K562 (cell line): ENCODE data around the gene TNIP2. TPM values are rescaled to one million over a fixed set of nuclear protein-coding genes. Genes with fewer than 3 reads are reported as not detected.

Experiments
- ATAC-seq: fragments of 200-7000 bp; cut with Tn5 transposase; 3 replicates; pipeline ENCODE4 v1.9.1; 2020; ENCODE audit warnings: moderate library complexity
- BruUV-seq: library from RNA; stranded (reverse); fragments of 400-500 nt; replicated peaks from 2 replicates; lab custom pipeline; 2021; lab: Mats Ljungman, UMichigan
- CTCF ChIA-PET: fragments of 300-600 bp; formaldehyde crosslinking; extraction: SDS; loops from one replicate; lab custom pipeline; 2021; ENCODE audit warnings: low intra/inter-chr PET ratio; lab: Yijun Ruan, JAX
- POLR2A ChIA-PET: fragments of 300-600, 350-650 bp; sonication (Branson Sonifier 250); formaldehyde crosslinking; extraction: SDS; loops from one replicate; lab custom pipeline; 2021; ENCODE audit warnings: antibody characterized with exemption, inconsistent platforms; lab: Yijun Ruan, JAX
- DNase-seq, 4 experiments: peaks; one replicate each; pipeline versions ENCODE4 v3.0.0 to v3.0.0-alpha.2; 2011 to 2018; ENCODE audit warnings: low spot score in 3 of 4, mixed read lengths in 3 of 4; ENCODE audit errors: extremely low read depth in 1 of 4
- FAIRE-seq: peaks from 2 replicates; lab custom pipeline; 2011; peaks lifted over from hg19 to GRCh38; lab: Jason Lieb, UNC
- H2AFZ ChIP-seq: 2 replicates; pipeline ENCODE4 v1.6.0; 2011; ENCODE audit warnings: low read depth, low read length, control low read depth, inconsistent platforms
- H3K27ac ChIP-seq: fragments of 200-600 bp; 3 replicates; pipeline ENCODE4 v1.8.0; 2011; ENCODE audit warnings: low read depth, mild to moderate bottlenecking, control low read depth, inconsistent platforms, low read length, moderate library complexity, mixed read lengths; ENCODE audit errors: extremely low read depth
- H3K27me3 ChIP-seq, 2 experiments: fragments of 300-600 bp in 1 of 2; 2 replicates in 1 of 2; 3 replicates in 1 of 2; pipeline versions ENCODE4 v1.6.0 to v1.8.0; 2011; ENCODE audit warnings: inconsistent platforms in 2 of 2, low read length in 2 of 2, mild to moderate bottlenecking in 1 of 2, mixed read lengths in 1 of 2, moderate library complexity in 1 of 2; ENCODE audit not compliant: control insufficient read depth in 2 of 2, insufficient read depth in 2 of 2
- H3K36me3 ChIP-seq: fragments of 300-600 bp; 3 replicates; pipeline ENCODE4 v1.8.0; 2011; ENCODE audit warnings: mild to moderate bottlenecking, low read length, inconsistent platforms; ENCODE audit not compliant: control insufficient read depth, insufficient read depth
- H3K4me1 ChIP-seq, 2 experiments: fragments of 200-600 bp in 1 of 2; replicated peaks in 1 of 2; 2 replicates in 1 of 2; 3 replicates in 1 of 2; pipeline versions ENCODE4 v1.5.1 to v1.8.0; 2011; ENCODE audit warnings: inconsistent platforms in 2 of 2, low read length in 2 of 2, mild to moderate bottlenecking in 1 of 2, mixed read lengths in 1 of 2, moderate library complexity in 1 of 2; ENCODE audit not compliant: control insufficient read depth in 2 of 2, insufficient read depth in 2 of 2
- H3K4me2 ChIP-seq: 2 replicates; pipeline ENCODE4 v1.6.1; 2011; ENCODE audit warnings: low read length, control low read depth, inconsistent platforms, mixed read lengths; ENCODE audit not compliant: insufficient read depth
- H3K4me3 ChIP-seq: fragments of 200-600 bp; sonication (generic), shearing (Covaris generic); 2 replicates; pipeline ENCODE4 v1.5.1; 2016; ENCODE audit warnings: control low read depth, inconsistent platforms
- H3K79me2 ChIP-seq: fragments of 200-600 bp; 3 replicates; pipeline ENCODE4 v1.8.0; 2011; ENCODE audit warnings: low read length, inconsistent platforms; ENCODE audit not compliant: control insufficient read depth, insufficient read depth
- H3K9ac ChIP-seq, 2 experiments: 2 replicates each; pipeline versions ENCODE4 v1.6.0 to v1.6.1; 2011; ENCODE audit warnings: low read depth in 2 of 2, low read length in 2 of 2, control low read depth in 1 of 2, inconsistent platforms in 1 of 2, mild to moderate bottlenecking in 1 of 2, mixed read lengths in 1 of 2; ENCODE audit not compliant: insufficient read depth in 1 of 2
- H3K9me1 ChIP-seq: one replicate; pipeline ENCODE4 v1.6.0; 2011; ENCODE audit warnings: inconsistent platforms, mild to moderate bottlenecking, low read length, moderate library complexity; ENCODE audit not compliant: control insufficient read depth, insufficient read depth
- H3K9me3 ChIP-seq: replicated peaks from 2 replicates; pipeline ENCODE4 v1.5.1; 2011; ENCODE audit warnings: low read depth, low read length, inconsistent platforms; ENCODE audit not compliant: control insufficient read depth, insufficient read depth
- H4K20me1 ChIP-seq: replicated peaks from 2 replicates; pipeline ENCODE4 v1.6.1; 2011; ENCODE audit warnings: low read length, inconsistent platforms, mixed read lengths; ENCODE audit not compliant: control insufficient read depth, insufficient read depth
- BDP1 ChIP-seq: IDR thresholded peaks from 3 replicates; pipeline ENCODE4 v1.6.1; 2011; ENCODE audit not compliant: insufficient read length, insufficient read depth
- CGGBP1 ChIP-seq: fragments of 250-450 bp; sonication (Bioruptor Pico); IDR thresholded peaks from 2 replicates; pipeline ENCODE4 v1.9.0; 2021; ENCODE audit warnings: mild to moderate bottlenecking
- CHD2 ChIP-seq: IDR thresholded peaks from 2 replicates; pipeline ENCODE4 v1.6.1; 2011; ENCODE audit warnings: low read depth, low read length
- HIVEP1 ChIP-seq: fragments of 250-450 bp; sonication (Bioruptor Pico); IDR thresholded peaks from 2 replicates; pipeline ENCODE4 v1.4.0; 2020; ENCODE audit warnings: mild to moderate bottlenecking
- MECOM ChIP-seq: fragments of 250-450 bp; sonication (Bioruptor Pico); IDR thresholded peaks from 2 replicates; pipeline ENCODE4 v1.8.0; 2022; ENCODE audit warnings: inconsistent platforms
- RFX5 ChIP-seq: IDR thresholded peaks from 2 replicates; pipeline ENCODE4 v1.6.1; 2011; ENCODE audit warnings: low read depth, mild to moderate bottlenecking, improper control_type of control experiment, low read length
- RHOXF2B ChIP-seq: fragments of 250-450 bp; sonication (Bioruptor Pico); conservative IDR thresholded peaks from 2 replicates; pipeline ENCODE4 v1.5.1; 2021
- RNF2 ChIP-seq: sonication (generic); IDR thresholded peaks from 2 replicates; pipeline ENCODE4 v1.6.1; 2016
- SAP30 ChIP-seq: fragments of 200-600 bp; sonication (generic); IDR thresholded peaks from 2 replicates; pipeline ENCODE4 v1.6.1; 2012; ENCODE audit warnings: borderline replicate concordance, low read depth, mild to moderate bottlenecking, moderate library complexity, low read length, control low read depth, inconsistent platforms; ENCODE audit not compliant: insufficient read depth, poor library complexity, severe bottlenecking
- TFAP4 ChIP-seq: sonication (generic); formaldehyde crosslinking; IDR thresholded peaks from 2 replicates; pipeline ENCODE4 v1.8.0; 2022; ENCODE audit warnings: missing genetic modification reagents, mild to moderate bottlenecking, moderate library complexity, borderline replicate concordance
- TRIM25 ChIP-seq: fragments of 450-650 bp; IDR thresholded peaks from 2 replicates; pipeline ENCODE4 v1.7.0; 2016; ENCODE audit warnings: borderline replicate concordance
- ZFP36 ChIP-seq: fragments of 150-350 bp; IDR thresholded peaks from 2 replicates; pipeline ENCODE4 v1.6.1; 2018; ENCODE audit warnings: low read length, low read depth; ENCODE audit not compliant: partially characterized antibody
- WGBS: fragments of 100-300 bp; shearing (Covaris generic); methylation state at CpG from one replicate; pipeline ENCODE4 v1.1.6; 2016; ENCODE audit warnings: low coverage, mixed read lengths; ENCODE audit not compliant: insufficient coverage; ENCODE audit errors: missing lambda C conversion rate; 5-methylcytosine and 5-hydroxymethylcytosine counted together
- in situ Hi-C: fragments of 300-500 bp; cut with MboI; formaldehyde crosslinking; loops from 4 replicates; pipeline ENCODE4 v1.15.0; 2018; ENCODE audit warnings: inconsistent platforms, mixed read lengths
- intact Hi-C: fragments of 100-400 bp; cut with micrococcal nuclease; formaldehyde crosslinking; loops from 2 replicates; pipeline ENCODE4 v1.14.2; 2022
- polyA plus RNA-seq, 8 experiments: library from polyadenylated mRNA; depleted of rRNA in 4 of 8; stranded (reverse) in 5 of 8; unstranded in 3 of 8; fragments of >200 nt; fragmentation: Nextera tagmentation in 2 of 8; fragmentation: Illumina TruSeq in 1 of 8; extraction: Ambion mirVana in 2 of 8; extraction: Trizol in 1 of 8; gene quantifications; 2 replicates each; pipeline versions ENCODE4 v1.2.1 to v1.2.3, GENCODE V29; 2011 to 2014; ENCODE audit warnings: inconsistent platforms in 1 of 8, missing spikeins in 1 of 8
- total RNA-seq, 7 experiments: library from RNA; depleted of rRNA in 6 of 7; stranded (reverse); fragments of >200 nt in 6 of 7; fragmentation: Illumina TruSeq in 2 of 7; extraction: Trizol in 2 of 7; gene quantifications; 2 replicates each; pipeline versions ENCODE4 v1.2.1 to v1.2.3, GENCODE V29; 2011 to 2021; ENCODE audit warnings: low replicate concordance in 1 of 7
- TF ChIP-seq, protein P1 (sequence below): fragments of 250-450 bp; sonication (Bioruptor Pico); IDR thresholded peaks from 2 replicates; pipeline ENCODE4 v1.4.0; 2020; ENCODE audit warnings: mild to moderate bottlenecking, moderate library complexity

The TNIP2 gene
- total and polyA plus RNA-seq, 9 of the 15 experiments (the other 6 are each of a cell fraction or from before 2014, with no cell fraction given): 0.61 to 42.6 (median 19.5) TPM

DNA sequence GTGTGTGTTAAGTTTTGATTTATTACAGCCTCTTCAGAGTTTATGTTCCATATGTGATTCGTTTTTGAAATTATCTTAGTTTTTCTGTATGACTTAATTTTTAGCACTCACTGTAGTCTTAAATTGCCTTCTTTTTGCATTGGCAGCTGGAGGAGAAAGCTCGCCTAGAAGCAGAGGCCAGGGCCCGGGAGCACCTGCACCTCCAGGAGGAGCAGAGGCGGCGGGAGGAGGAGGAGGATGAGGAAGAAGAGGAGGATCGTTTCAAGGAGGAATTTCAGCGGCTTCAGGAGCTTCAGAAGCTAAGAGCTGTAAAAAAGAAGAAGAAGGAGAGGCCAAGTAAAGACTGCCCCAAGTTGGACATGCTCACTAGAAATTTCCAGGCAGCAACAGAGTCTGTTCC, 56.6 kb downstream of the TNIP2 start:
- H3K79me2 ChIP-seq: no peaks in the 10 kb centered on the region
- H4K20me1 ChIP-seq: no peaks in the 10 kb centered on the region
- no peak overlapping the region for H3K4me3 ChIP-seq
- no peak for DNase-seq
- H3K36me3 ChIP-seq: peaks cover 93% of the 10 kb centered on the region; the same call in 2 of the 3 replicates
- H3K4me2 ChIP-seq: no peak overlapping the region
- H3K9me3 ChIP-seq: no peaks in the 10 kb centered on the region
- ChIA-PET CTCF (no interaction called here), POLR2A (interaction anchor here (0.7 to 0.9 kb wide), 2 partner anchors 35 to 92 kb away, joined by 3 read pairs; no protein-coding TSS in a partner anchor)
- ATAC-seq: no peak
- no peak overlapping the region for H2AFZ ChIP-seq
- H3K9ac ChIP-seq: no peak overlapping the region
- no TSS peak for BruUV-seq
- no peaks in the 10 kb centered on the region for H3K9me1 ChIP-seq
- H3K27ac ChIP-seq: no peak overlapping the region
- TF ChIP-seq CGGBP1 (CRISPR knock-in tag) (no peak), ZFP36 (no peak), CHD2 (no peak), TRIM25 (no peak), BDP1 (no peak), MECOM (CRISPR knock-in tag) (no peak), RNF2 (no peak), SAP30 (no peak), HIVEP1 (CRISPR knock-in tag) (no peak), RHOXF2B (CRISPR knock-in tag) (no peak), RFX5 (no peak), TFAP4 (no peak)
- TF ChIP-seq, protein P1, sequence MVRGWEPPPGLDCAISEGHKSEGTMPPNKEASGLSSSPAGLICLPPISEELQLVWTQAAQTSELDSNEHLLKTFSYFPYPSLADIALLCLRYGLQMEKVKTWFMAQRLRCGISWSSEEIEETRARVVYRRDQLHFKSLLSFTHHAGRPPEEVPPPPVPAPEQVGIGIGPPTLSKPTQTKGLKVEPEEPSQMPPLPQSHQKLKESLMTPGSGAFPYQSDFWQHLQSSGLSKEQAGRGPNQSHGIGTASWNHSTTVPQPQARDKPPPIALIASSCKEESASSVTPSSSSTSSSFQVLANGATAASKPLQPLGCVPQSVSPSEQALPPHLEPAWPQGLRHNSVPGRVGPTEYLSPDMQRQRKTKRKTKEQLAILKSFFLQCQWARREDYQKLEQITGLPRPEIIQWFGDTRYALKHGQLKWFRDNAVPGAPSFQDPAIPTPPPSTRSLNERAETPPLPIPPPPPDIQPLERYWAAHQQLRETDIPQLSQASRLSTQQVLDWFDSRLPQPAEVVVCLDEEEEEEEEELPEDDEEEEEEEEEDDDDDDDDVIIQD (CRISPR knock-in tag): no peak
- no peaks in the 10 kb centered on the region for H3K4me1 ChIP-seq
- WGBS: 83% methylated on average over 6 of the region's 7 CpGs
- H3K27me3 ChIP-seq: no peaks in the 10 kb centered on the region
- no peak for FAIRE-seq
- in situ Hi-C loops (no loop called here), intact Hi-C loops (no loop called here)
